ENCODE results near the gene APLN.

Gene APLN

GRCh38 chrX:129641469-129641868 lies 13.3 kb downstream of the APLN start:
- DNase-seq (ENCODE audit: low read depth): no peak

DNA sequence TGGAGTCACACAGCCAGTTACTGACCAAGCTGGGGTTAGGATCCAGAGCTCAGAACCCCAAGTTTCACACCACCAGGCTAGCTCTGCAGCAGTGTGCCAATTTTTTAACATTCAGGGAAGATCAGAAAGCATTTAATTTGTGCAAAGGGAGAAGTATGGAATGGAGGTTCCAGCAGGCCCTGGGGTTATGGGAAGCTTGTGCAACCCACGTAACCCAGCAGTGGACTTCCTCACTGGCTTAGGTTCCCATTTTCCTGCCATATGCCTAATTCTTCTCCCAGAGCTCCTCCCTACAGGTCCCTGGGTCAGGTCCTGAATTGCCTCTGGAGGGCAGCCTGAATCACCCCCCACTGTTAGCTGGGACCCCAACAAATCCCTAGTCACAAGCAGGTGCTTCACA lies 14.0 kb downstream of the APLN start:
- DNase-seq (ENCODE audit: low read depth): no peak

DNA sequence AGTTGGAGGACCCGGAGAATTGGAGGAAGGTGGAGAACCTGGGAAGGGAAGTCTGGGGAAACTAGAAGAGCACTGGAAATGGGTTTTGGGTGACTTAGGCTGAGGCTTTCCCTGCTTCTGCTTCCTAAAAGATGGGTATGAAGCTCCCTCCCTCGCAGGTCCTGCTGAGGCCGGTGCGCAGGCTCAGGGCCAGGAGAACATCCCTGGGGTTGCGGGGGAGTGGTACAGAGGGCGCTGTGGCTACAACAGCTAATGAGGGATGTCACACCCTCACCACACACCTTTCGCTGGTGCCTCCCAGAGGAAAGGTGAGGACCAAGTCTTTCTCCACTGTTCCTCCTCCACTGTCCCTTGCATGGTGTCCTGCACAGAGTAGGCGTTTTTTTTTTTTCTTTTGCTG lies 15.8 kb downstream of the APLN start:
- DNase-seq (ENCODE audit: low read depth): no peak

DNA sequence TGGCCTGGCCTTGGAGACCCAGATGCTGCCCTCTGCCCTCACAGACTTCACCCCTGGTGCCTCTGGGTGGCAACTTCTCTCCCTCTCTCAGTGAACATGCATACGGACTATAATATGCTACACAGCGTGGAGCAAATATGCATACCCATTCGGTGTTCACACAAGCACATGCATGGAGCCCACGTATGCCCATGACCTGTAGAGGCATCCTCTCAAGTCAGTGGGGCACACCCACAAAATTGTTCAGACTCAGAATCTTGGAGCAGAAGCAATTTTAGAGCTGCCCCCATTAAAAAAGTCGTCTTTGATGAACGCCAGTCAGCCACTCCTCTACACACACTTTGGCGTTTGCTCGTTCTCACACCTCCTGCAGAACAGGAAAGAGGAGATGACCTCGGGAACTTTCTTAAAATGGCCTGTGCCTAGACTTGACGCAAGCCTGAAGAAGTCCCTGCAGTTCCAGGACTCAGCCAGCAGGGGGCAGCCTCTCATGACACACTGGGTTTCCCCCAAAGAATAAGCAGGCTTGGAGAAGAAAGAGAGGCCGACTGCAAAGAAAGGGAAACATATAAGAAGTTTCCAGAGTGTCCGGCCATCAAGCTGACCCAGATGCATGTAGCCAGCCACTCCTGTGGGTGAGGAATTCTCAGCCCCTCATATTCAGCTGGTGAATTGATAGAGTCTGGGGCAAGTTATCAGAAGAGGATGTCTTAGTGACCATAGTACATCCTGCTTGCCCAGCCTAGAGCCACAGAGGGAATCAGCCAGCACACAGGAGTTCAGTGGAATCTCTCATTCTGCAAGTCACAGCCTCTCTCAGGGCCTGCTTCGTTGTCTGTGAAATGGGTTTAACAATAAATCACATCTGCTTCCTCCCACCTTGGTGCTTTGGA lies 17.3 kb downstream of the APLN start:
- DNase-seq (ENCODE audit: low read depth): peak; percentile 55

DNA sequence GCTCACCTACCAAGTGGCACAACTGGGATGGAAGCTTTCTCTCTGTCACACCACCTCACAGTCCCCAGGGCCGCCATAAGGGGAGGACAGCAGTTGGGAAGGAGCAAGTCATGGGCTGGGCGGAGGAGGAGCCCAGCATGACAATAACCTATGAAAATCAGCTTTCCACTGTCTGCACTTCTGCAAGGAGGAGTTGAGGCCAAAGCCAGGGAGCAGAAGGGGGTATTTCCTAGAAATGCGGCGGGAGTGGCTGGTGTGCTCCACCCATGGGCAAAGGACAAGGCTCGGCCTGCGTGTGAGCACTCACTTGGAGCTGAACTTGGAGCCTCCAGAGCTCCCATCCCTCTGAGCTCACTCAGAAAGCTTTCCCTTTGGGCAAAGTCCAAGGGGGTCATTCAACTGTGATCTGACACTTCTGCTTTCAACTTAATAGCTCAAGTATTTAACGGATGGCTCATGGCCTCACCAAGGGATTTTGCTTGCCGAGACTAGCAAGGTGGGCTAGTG lies 18.5 kb downstream of the APLN start:
- no peak for DNase-seq (ENCODE audit: low read depth)

DNA sequence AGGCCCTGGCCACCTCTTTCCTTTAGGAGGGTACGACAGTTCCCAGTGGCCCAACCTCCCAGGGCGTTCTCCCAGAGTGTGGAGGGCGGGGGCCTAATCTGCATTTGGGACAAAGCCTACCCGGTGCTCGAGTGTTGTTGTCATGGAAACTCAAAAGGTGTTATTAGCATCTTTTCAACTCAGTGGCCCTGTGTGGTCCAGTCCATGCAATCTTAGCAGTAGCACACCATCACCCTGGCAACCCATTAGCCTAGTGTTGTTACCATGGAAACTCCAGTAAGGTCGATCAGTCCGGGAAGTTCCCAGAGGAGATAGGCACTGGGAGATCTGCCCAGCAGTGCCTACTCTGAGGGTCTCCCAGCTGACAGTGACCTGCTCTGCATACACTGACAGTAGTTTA lies 20.2 kb downstream of the APLN start:
- no peak for DNase-seq (ENCODE audit: low read depth)

DNA sequence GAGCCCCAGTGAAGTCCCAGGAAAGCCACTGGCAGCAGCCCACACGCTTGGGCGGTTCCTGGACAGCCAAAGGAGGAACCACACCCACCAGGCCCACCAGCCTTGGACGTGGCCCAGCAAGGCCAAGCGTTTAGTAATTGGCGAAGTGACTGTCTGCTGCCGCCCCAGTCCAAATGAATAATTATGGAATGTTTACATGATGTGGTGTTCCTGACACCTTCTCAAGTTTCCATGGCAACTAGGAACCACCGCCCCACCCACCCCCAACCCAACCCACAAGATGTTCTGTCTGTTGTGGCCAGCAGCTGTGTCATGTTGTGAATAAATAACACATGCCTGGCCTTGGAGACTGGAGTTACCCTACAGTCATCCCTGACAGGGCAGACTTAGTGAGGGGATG lies 22.3 kb downstream of the APLN start:
- DNase-seq (ENCODE audit: low read depth): no peak

GRCh38 chrX:129631849-129632248 lies 22.9 kb downstream of the APLN start:
- DNase-seq (ENCODE audit: low read depth): no peak

GRCh38 chrX:129629837-129630236 lies 24.9 kb downstream of the APLN start:
- DNase-seq (ENCODE audit: low read depth): no peak

- no peak for DNase-seq (ENCODE audit: low read depth)
Observed at GRCh38 chrX:129626026-129626425, 28.7 kb downstream of the APLN start.

- DNase-seq (ENCODE audit: low read depth): no peak
Observed at GRCh38 chrX:129622757-129623301, 31.9 kb downstream of the APLN start.

DNA sequence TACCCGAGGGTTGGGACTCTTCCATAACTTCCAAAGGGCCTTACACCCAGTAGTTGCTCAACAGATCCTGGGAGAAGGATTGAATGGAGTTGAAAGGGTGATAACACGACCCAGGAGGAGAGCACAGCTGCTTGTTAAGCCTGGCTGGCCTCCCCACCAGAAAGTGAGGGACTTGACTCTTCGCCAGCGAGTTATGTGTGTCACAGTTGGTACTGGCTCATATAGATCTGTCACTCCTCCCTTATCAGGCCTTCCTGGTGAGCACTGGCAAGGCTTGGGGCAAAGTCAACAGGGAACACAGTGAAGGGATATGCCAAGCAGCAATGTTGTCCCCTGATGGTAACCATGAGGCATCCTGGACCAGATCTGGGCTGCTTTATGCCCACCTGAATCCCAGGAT lies 35.8 kb downstream of the APLN start:
- DNase-seq (ENCODE audit: low read depth): no peak

GRCh38 chrX:129617420-129617819 lies 37.3 kb downstream of the APLN start:
- no peak for DNase-seq (ENCODE audit: low read depth)

DNA sequence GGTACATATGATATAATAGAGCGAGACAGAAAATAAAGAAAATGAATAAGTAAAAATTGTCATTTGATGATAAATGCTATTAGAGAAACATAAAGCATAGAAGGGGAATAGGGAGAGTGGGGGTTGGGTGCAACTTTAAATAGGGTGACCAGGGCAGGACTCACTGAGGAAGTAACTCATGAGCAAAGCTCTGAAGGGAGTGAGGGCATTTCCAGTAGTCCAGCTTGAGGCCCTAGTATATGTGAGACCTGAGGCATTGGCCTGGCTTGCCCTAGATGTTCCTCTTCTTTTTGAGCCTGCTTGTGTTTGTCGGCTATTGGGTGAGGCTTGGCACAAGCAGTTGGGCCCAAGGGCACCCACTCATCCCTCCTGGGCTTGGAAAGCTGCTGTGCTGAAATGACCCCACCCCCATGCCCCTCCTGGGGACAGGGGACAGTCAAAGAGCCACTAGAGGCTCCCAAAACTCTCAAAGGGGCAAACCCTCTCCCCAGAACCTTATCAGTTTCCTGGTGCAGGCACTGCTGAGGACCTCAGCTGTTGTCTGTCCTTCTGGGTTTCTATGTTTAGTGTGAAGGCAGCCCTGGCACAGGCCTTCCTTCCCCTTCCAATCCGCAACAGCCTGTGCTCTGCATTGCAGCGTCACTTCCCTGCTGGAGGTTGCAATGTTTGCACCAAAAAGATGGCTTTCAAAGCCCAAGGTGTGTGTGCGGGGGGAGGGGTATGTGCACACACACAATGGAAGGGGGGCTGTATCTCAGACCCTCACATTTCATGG lies 40.1 kb downstream of the APLN start:
- no peak for DNase-seq (ENCODE audit: low read depth)

DNA sequence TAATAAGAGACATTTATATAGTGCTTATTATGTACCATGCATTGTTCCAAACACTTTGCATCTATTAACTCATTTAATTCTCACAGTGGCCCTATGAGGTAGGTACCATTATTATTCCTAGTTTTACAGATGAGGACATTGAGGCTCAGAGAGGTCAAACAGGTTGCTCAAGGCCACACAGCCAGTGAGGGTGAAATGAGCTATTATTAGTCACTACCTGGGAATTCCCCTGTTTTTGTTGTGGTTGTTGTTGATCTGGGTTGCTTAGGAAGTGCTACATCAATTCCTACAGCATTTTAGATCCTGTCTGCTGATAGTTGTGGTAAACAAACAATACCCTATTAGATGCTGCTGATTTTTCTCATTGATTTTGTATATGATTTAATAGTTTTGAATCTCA lies 41.2 kb downstream of the APLN start:
- no peak for DNase-seq (ENCODE audit: low read depth)

GRCh38 chrX:129612396-129612795 lies 42.4 kb downstream of the APLN start:
- DNase-seq (ENCODE audit: low read depth): no peak

DNA sequence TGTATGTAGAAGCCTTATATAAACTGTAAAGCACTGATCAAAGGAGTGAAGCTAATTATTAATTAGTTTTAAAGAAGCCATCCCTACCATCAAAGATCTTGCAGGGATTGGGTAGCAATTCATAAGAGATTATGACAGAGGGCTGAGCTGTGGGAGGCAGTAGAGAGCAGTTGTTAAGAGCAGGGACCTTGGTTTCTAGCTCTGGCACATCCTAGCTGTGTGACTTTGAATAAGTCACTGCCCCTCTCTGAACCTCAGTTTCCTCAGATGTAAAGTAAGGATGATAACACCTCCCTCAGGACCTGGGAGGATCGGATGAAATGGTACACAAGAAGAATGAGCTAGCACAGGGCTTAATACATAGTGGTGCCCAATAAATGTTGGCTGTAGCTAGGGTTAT lies 45.4 kb downstream of the APLN start:
- no peak for DNase-seq (ENCODE audit: low read depth)

GRCh38 chrX:129608496-129608895 lies 46.3 kb downstream of the APLN start:
- DNase-seq (ENCODE audit: low read depth): no peak

- DNase-seq (ENCODE audit: low read depth): peak; percentile 36
Observed at GRCh38 chrX:129606918-129607317, 47.8 kb downstream of the APLN start.

GRCh38 chrX:129600981-129601424 lies 53.8 kb downstream of the APLN start:
- DNase-seq (ENCODE audit: low read depth): no peak

GRCh38 chrX:129599996-129600395 lies 54.8 kb downstream of the APLN start:
- no peak for DNase-seq (ENCODE audit: low read depth)

GRCh38 chrX:129599499-129599898 lies 55.3 kb downstream of the APLN start:
- no peak for DNase-seq (ENCODE audit: low read depth)

DNA sequence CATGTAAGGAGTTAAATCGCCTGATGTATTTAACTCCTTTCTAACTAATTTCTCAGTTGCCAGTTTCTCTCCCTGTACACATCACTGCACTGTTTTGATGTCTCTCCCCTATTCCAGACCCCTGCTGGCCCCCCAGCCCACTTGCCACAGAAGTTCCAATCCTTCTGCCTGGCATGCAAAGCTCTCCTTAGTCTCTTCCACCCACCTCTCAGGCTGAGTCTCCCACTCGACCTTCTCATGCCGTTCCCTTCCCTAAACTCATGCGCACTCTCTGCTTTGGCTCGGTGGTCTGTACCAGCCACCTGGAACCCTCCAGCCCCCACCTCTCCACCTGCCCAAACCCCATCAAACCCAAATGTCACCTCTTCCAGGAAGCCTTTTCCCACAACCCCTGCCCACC lies 56.9 kb downstream of the APLN start:
- no peak for DNase-seq (ENCODE audit: low read depth)

Data from stimulated activated CD8-positive, alpha-beta memory T cell treated with anti-CD3 and anti-CD28 coated beads, Interleukin-12 subunit alpha, Interleukin-12 subunit beta, amount 100 ng/mL, for 1 hour (primary cell).